ENCODE measurements around the gene CSHL1. TPM values are rescaled to one million over a fixed set of nuclear protein-coding genes. Genes with fewer than 3 reads are reported as not detected.
"Not testable (repeated sequence)": the region's sequence is repeated elsewhere in the genome, so short reads cannot be mapped to it uniquely, and the experiment has no call there.

CSHL1 gene
- polyA plus RNA-seq, 1 experiment, result not detected

DNA sequence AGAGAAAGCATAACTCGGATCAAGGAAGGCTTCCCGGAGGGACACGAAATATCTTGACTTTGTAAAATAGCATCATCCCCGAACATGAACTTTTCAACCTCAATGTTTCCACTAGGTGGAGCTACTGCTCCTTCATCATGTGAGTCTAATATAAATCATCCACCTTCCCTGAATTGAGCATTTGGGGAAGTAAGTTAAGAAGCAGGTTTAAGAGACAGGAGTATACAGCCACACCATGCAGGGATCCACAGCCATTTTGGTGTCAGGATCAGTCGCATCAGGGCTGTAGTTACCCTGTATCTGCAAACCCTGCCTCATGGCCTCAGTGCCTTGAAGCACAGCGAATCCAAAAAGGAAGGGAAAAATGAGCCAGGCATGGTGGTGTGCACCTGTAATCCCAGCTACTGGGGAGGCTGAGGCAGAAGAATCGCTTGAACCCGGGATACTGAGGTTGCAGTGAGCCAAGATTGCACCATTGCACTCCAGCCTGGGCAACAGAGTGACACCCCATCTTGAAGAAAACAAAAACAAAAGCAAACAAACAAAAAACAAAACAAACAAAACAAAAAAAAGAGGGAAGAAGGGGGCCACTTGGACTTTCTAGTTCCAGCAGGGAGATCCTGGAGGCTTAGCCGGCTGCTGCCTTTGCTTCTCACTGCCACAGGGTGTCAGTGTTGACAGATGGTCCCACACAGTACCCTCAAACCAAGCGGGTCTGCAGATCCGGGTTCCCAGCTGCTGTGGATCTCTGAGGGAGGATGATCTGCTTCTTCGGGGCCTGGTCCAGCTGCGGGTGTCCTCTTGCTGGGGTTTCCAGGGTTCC lies 21.8 kb downstream of the CSHL1 start:
- H3K9me3 ChIP-seq (ENCODE audit: control insufficient read depth, insufficient read depth, low read length); POLR2A ChIA-PET; DNase-seq (ENCODE audit: low read depth, low spot score); H3K27ac ChIP-seq (ENCODE audit: low read depth, low read length); H3K4me3 ChIP-seq (ENCODE audit: low read depth, low read length): not testable (repeated sequence)
- TF ChIP-seq, protein P1, sequence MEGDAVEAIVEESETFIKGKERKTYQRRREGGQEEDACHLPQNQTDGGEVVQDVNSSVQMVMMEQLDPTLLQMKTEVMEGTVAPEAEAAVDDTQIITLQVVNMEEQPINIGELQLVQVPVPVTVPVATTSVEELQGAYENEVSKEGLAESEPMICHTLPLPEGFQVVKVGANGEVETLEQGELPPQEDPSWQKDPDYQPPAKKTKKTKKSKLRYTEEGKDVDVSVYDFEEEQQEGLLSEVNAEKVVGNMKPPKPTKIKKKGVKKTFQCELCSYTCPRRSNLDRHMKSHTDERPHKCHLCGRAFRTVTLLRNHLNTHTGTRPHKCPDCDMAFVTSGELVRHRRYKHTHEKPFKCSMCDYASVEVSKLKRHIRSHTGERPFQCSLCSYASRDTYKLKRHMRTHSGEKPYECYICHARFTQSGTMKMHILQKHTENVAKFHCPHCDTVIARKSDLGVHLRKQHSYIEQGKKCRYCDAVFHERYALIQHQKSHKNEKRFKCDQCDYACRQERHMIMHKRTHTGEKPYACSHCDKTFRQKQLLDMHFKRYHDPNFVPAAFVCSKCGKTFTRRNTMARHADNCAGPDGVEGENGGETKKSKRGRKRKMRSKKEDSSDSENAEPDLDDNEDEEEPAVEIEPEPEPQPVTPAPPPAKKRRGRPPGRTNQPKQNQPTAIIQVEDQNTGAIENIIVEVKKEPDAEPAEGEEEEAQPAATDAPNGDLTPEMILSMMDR (IDR thresholded peaks at IDR 0.05; ENCODE audit: low read depth, low read length), result peak; percentile 48
- H3K27me3 ChIP-seq (ENCODE audit: control insufficient read depth, insufficient read depth, low read length), result peaks cover 13% of the 10 kb centered on the region
- CTCF ChIA-PET, result interaction anchor here (0.6 to 1.9 kb wide), 9 partner anchors 13 to 508 kb away, joined by 3 to 8 read pairs (median 5); no protein-coding TSS in a partner anchor

DNA sequence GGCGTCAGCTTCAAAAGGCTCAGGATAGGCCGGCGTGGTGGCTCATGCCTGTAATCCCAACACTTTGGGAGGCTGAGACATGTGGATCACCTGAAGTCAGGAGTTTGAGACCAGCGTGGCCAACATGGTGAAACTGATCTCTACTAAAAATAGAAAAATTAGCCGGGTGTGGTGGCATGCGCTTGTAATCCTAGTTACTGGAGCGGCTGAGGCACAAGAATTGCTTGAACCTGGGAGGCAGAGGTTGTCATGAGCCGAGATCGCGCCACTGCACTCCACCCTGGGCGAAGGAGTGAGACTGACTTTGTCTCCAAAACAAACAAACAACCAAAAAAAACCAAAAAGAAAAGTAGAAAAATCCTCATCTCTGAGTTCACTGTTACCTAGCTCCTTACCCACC lies 25.9 kb downstream of the CSHL1 start:
- POLR2A ChIA-PET; CTCF ChIA-PET; H3K27ac ChIP-seq (ENCODE audit: low read depth, low read length): not testable (repeated sequence)

DNA sequence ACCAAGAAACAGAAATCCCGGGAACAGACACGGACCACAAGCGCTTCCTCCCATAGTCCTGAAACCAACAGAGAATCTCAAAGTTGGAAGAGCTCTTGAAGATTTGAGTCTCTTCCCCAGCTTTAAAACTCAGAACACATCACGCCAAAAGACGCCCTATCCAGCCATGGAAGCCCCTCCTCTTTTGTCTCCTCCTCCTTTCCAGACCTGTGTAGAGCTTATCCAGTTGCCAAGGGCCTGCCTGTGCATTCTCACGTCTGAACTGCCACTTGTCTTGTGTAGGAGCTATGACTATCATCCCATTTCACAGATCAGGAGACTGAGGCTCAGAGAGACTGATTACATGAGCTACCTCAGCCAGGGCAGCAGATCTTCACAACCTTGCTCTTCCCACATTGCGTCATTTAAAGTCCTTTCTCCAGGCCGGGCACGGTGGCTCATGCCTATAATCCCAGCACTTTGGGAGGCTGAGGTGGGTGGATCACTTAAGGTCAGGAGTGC lies 28.4 kb downstream of the CSHL1 start:
- POLR2A ChIA-PET, result interaction anchor here (0.6 kb wide), 1 partner anchor 48 kb away, joined by 3 read pairs; no protein-coding TSS in a partner anchor
- CTCF ChIA-PET, result interaction anchor here (1.4 kb wide), 1 partner anchor 17 kb away, joined by 3 read pairs; no protein-coding TSS in a partner anchor
- not testable (repeated sequence) for H3K9me3 ChIP-seq (ENCODE audit: control insufficient read depth, insufficient read depth, low read length)

More for the DNA sequence above, 25.9 kb downstream of the CSHL1 start:
- not testable (repeated sequence) for DNase-seq (ENCODE audit: low read depth, low spot score); H3K27me3 ChIP-seq (ENCODE audit: control insufficient read depth, insufficient read depth, low read length); H3K4me3 ChIP-seq (ENCODE audit: low read depth, low read length); H3K9me3 ChIP-seq (ENCODE audit: control insufficient read depth, insufficient read depth, low read length)

DNA sequence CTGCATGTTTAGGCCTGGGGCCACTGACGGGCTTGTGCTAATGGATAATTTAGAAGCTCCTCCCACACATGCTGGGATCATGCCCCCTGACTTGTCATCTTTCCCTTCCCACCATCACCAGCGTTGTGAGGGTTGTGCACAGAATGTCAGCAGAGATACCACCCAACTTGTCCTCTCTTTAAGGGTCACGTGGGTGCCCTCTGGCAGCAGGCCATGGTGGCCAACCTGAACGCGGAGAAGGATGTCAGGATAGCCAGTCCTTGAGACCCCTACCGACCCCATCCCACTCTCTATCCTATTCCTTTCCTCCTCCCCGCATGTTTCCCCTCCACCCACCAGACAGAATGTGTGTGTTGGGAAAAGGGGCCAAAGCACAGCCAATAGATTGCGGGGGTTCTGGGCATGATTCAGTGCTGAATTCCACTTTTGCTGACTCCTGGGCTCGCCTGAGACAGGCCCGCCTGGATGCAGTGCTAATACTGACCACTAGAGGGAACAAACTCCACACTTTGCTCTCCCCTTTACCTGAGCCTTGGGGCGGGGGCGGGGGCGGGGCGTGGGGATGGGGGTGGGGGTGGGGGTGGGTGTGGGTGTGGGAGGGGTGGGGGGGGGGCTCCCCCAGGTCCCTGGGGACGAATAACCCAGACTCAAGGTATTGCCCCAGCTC lies 29.0 kb downstream of the CSHL1 start, which contains the start of gene GH2:
Gene GH2 (minus strand): TSS at position 10 of the 667 bp plus-strand sequence. CDS start 143 bp downstream, outside the sequence.
- POLR2A ChIA-PET, result no interaction called here
- DNase-seq (ENCODE audit: low read depth, low spot score), result no peak
- H3K27me3 ChIP-seq (ENCODE audit: control insufficient read depth, insufficient read depth, low read length), result peaks cover 4% of the 10 kb centered on the region
- no peak within 1 kb of the TSS for H3K27ac ChIP-seq (ENCODE audit: low read depth, low read length)
- CTCF ChIA-PET, result interaction anchor here (1.0 to 1.4 kb wide), 3 partner anchors 13 to 99 kb away, joined by 3 to 6 read pairs (median 3); no protein-coding TSS in a partner anchor
- no peak within 1 kb of the TSS for H3K4me3 ChIP-seq (ENCODE audit: low read depth, low read length)
- TF ChIP-seq, protein P1 (IDR thresholded peaks at IDR 0.05; ENCODE audit: low read depth, low read length), result peak; percentile 58
- H3K9me3 ChIP-seq (ENCODE audit: control insufficient read depth, insufficient read depth, low read length), result no peaks in the 10 kb centered on the region

More for the DNA sequence above, 28.4 kb downstream of the CSHL1 start:
- H3K27ac ChIP-seq (ENCODE audit: low read depth, low read length); H3K27me3 ChIP-seq (ENCODE audit: control insufficient read depth, insufficient read depth, low read length); H3K4me3 ChIP-seq (ENCODE audit: low read depth, low read length); DNase-seq (ENCODE audit: low read depth, low spot score): not testable (repeated sequence)

DNA sequence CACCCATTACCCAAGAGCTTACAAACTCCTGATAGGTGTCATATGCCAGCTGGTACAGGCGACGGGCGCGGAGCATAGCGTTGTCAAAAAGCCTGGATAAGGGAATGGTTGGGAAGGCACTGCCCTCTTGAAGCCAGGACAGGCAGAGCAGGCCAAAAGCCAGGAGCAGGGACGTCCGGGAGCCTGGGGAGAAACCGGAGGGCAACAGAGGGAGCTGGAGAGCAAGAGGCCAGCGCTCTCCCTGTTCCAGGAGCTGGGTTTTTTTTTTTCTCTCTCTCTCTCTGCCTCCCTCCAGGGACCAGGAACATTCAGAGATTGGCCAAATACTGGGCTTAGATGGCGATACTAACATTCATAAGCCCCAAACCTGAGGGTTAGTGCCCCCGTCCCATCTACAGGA lies 29.7 kb downstream of the CSHL1 start:
- H3K27ac ChIP-seq (ENCODE audit: low read depth, low read length); DNase-seq (ENCODE audit: low read depth, low spot score); H3K4me3 ChIP-seq (ENCODE audit: low read depth, low read length); H3K27me3 ChIP-seq (ENCODE audit: control insufficient read depth, insufficient read depth, low read length); POLR2A ChIA-PET; H3K9me3 ChIP-seq (ENCODE audit: control insufficient read depth, insufficient read depth, low read length): not testable (repeated sequence)
- CTCF ChIA-PET, result interaction anchor here (1.0 to 1.4 kb wide), 3 partner anchors 12 to 100 kb away, joined by 3 to 6 read pairs (median 3); no protein-coding TSS in a partner anchor

DNA sequence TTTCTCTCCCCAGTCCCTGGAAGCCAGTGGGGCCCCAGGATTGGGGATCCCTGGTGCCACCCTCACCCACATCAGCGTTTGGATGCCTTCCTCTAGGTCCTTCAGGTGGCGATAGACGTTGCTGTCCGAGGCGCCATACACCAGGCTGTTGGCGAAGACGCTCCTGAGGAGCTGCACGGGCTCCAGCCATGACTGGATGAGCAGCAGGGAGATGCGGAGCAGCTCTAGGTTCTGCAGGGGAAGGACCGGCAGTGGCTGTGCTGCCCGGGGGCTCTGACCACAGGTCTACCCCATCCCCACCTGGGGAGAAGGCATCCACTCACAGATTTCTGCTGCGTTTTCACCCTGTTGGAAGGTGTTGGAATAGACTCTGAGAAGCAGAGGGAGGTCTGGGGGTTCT lies 30.4 kb downstream of the CSHL1 start:
- ChIA-PET CTCF (interaction anchor here (1.4 kb wide), 1 partner anchor 11 kb away, joined by 6 read pairs; no protein-coding TSS in a partner anchor), POLR2A (no interaction called here)
- Histone ChIP-seq H3K27me3 (ENCODE audit: control insufficient read depth, insufficient read depth, low read length) (peaks cover 4% of the 10 kb centered on the region), H3K27ac (ENCODE audit: low read depth, low read length) (no peak overlapping the region), H3K4me3 (ENCODE audit: low read depth, low read length) (no peak overlapping the region), H3K9me3 (ENCODE audit: control insufficient read depth, insufficient read depth, low read length) (no peaks in the 10 kb centered on the region)
- DNase-seq (ENCODE audit: low read depth, low spot score), result no peak
- TF ChIP-seq, protein P1 (IDR thresholded peaks at IDR 0.05; ENCODE audit: low read depth, low read length), result no peak

DNA sequence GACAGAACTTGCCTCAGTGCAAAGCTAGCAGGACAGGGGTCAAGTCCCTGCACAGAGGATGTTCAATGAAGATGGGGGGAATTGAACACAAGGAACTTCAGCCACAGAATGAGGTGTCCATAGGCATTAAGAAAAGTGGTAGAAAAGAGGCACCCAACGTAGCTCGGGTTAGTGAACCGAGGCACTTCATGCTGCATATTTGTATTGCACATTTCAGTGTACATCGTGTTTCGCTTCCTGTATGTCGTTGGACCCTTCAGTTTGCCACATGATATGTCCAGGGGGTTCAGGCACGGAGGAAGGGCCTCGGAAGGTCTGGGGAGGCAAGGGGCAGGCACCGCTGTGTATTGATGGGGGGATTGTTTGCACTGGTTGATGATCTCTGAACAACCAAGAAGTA lies 32.6 kb downstream of the CSHL1 start:
- H3K27me3 ChIP-seq (ENCODE audit: control insufficient read depth, insufficient read depth, low read length); CTCF ChIA-PET; H3K27ac ChIP-seq (ENCODE audit: low read depth, low read length); H3K9me3 ChIP-seq (ENCODE audit: control insufficient read depth, insufficient read depth, low read length); H3K4me3 ChIP-seq (ENCODE audit: low read depth, low read length); DNase-seq (ENCODE audit: low read depth, low spot score); POLR2A ChIA-PET: not testable (repeated sequence)

DNA sequence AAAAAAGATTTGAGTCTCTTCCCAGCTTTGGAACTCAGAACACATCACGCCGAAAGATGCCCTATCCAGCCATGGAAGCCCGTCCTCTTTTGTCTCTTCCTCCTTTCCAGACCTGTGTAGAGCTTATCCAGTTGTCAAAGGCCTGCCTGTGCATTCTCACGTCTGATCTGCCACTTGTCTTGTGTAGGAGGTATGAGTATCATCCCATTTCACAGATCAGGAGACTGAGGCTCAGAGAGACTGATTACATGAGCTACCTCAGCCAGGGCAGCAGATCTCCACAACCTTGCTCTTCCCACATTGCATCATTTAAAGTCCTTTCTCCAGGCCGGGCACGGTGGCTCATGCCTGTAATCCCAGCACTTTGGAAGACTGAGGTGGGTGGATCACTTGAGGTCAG lies 36.4 kb downstream of the CSHL1 start:
- CTCF ChIA-PET; DNase-seq (ENCODE audit: low read depth, low spot score); POLR2A ChIA-PET: not testable (repeated sequence)

More for the DNA sequence above, 36.4 kb downstream of the CSHL1 start:
- not testable (repeated sequence) for H3K27ac ChIP-seq (ENCODE audit: low read depth, low read length); H3K4me3 ChIP-seq (ENCODE audit: low read depth, low read length); H3K9me3 ChIP-seq (ENCODE audit: control insufficient read depth, insufficient read depth, low read length); H3K27me3 ChIP-seq (ENCODE audit: control insufficient read depth, insufficient read depth, low read length)
